Activated CD8-positive, alpha-beta memory T cell treated with anti-CD3 and anti-CD28 coated beads for 4 hours (primary cell): Measurements from ENCODE around the gene FAM13A.
"Not testable (repeated sequence)": the region's sequence is repeated elsewhere in the genome, so short reads cannot be mapped to it uniquely, and the experiment has no call there.

ENCODE experiments used
- DNase-seq, 2 donors: peaks; one replicate each; pipeline ENCODE4 v3.0.0-alpha.2; 2020; ENCODE audit warnings: low read depth in 2 of 2

Gene FAM13A

DNA sequence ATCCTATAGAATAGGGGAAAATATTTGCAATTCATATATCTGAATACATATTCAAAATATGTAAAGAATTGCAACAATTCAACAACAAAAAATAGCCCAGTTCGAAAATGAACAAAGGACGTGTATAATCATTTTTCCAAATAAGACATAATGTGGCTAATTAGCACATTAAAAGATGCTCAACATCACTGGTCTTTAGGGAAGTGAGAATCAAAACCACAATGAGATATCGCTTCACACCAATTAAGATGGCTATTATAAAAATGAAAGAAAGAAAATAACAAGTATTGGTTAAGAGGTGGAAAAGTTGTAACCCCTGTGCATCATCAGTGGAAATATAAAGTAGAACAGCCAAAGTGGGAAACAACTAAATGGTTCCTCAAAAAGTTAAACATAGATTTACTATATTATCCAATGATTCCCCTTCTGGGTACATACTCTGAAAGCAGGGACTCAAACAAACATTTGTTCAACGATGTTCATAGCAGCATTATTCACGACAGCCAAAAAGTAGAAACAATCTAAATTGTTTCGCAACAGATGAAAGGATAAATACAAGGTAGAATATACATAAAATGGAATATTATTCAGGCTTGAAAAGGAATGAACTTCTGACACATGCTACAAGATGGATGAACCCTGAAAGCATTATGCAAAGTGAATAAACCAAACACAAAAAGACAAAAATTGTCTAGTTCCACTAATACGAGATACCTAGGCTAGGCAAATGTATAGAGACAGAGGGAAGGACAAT lies 12.7 kb downstream of the FAM13A start:
- no peak for DNase-seq

DNA sequence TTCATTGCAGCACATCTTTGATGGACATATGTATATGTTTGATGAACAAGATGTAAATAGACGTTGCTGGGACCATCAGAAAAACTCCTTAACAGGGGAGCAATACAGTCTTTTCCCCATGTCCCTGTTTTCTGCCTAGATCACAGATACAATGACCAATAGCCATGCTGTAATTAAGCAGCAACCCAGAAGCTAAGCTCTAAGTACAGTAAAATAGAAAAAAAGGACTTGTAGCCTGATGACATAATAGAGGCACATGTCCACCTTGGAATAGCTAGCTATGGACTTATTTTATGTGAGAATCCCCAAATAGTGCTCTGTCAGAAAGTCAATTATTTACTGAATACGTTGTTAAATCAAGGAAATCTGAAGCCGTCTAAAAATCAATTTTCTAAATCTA lies 14.9 kb downstream of the FAM13A start:
- DNase-seq, result no peak

DNA sequence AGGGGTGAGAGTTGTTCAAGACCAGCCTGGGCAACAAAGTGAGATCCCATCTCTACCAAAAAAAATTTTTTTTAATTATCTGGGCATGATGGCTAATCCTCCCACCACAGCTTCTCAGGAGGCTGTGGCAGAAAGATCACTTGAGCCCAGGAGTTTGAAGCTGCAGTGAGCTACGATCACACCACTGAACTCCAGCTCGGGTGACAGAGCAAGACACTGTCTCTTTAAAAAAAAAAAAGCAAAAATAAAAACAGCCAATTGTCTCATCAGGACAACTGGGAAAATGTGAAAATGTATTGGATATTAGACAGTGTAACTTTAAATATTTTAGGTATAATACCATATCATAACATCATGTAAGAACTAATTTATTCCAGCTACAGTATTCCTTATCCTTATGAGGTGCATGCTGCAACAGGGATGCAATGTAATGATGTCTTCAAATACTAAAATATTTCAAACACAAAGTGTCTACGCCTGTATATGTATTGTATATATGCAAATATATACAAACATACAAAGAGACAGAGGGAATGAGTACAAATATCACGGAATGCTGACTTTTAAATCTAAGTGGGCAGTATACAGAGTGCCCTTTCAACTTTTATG lies 17.2 kb downstream of the FAM13A start:
- no peak for DNase-seq

DNA sequence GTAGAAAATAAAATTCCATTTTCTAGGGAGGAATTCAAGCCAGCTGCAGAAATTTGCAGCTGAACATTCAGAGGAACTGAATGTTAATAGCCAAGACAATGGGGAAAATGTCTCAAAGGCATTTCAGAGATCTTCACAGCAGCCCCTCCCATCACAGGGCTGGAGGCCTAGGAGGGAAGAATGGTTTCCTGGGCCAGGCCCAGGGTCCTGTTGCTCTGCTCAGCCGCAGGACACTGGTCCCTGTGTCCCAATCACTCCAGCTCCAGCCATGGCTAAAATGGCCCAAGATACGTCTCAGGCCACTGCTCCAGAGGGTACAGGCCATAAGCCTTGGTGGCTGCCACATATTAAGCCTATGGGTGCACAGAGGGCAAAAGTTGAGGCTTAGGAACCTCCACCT lies 20.4 kb downstream of the FAM13A start:
- DNase-seq, result no peak

DNA sequence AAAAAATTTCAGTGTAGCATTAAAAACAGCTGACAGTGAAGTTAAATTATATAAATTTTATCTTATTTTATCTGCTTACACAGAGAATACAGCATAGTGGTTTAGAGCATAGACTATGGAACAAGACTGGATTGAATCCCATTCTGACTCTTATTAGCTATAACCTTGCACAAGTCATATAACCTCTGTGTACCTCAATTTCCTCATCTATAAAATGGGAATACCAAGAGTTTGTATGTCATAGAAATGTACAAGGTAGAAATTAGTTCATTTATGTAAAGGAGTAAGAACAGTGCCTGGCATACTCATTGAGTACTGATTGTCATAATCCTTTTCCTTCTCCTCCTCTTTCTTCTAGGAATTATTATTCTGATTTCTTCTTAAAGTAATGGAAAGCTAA lies 25.7 kb downstream of the FAM13A start:
- DNase-seq, result no peak

DNA sequence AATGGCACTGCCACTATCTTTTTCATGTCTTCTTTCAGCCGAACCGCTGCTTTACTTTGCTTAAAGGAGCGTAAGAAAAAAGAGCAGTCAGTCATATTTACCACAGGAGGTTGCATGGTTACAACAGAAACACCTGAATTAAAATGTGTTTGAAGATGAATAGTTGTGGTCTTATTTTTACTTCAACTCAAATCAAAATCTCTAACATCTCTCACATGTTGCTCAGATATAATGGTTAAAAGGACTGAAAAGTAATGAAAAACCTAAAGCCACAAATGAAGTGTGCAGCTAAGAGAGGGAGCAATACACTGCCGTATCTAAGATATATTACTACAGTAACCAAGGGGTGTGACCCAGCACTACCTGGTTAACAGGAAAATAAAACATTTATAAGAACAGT lies 27.4 kb downstream of the FAM13A start:
- no peak for DNase-seq

DNA sequence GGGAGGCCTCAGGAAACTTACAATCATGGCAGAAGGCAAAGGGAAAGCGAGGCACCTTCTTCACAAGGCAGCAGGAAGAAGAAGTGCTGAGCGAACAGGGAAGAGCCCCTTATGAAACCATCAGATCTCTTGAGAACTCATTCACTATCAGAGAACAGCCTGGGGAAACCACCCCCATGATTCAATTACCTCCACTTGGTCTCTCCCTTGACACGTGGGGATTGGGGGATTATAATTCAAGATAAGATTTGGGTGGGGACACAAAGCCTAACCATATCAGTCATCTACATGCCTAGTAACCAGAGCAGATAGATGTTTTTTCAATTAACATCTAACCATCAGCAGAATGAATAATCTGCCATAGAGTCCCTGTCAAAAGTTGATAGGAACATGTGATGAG lies 30.4 kb downstream of the FAM13A start:
- no peak for DNase-seq

DNA sequence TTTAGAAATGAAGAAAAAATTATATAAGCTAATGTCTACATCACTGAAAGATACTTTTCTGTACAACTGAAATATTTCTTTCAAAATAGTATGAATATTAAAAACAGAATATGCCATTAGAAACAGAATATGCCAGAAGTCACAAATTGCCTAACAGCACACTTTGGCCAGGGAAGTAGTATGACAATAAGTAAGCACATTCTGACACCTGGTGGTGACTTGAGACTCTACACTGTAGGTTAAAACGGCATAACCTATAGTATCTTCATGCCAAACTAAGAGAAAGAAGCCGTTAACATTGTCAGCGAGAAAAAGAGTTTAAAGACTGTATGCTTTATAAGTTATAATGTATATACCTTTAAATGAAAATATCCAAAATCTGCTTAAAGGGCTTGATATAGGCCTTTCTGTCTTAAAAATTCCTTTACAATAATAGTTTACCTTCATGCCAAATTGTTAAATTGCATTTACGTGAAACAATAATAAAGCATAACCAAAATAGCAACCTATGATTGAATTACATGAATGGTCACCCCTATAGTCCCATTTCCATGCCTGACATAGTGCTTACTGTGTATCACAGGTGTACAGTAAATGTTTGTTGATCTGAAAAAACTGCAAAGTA lies 32.8 kb downstream of the FAM13A start:
- peak; percentile 6 to 13 for DNase-seq

DNA sequence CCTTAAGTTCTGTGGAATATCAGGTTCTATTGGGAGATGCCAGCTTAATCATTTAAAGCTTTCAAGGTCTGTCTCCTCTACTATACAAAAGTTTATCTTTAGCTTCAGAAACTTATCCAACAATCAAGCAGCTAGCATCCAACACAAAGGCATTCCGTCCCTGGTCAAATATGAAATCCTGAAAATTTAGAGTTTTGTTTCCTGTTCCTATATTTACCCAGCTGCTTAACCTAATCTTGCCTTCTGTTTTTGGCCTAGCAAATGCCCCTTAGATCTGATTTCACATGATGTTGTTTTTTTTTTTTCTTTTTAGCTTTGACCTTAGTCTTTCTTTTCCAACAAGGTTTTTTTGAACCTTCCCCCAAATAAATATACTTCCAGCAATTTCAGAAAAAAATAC lies 33.8 kb downstream of the FAM13A start:
- DNase-seq, result no peak

DNA sequence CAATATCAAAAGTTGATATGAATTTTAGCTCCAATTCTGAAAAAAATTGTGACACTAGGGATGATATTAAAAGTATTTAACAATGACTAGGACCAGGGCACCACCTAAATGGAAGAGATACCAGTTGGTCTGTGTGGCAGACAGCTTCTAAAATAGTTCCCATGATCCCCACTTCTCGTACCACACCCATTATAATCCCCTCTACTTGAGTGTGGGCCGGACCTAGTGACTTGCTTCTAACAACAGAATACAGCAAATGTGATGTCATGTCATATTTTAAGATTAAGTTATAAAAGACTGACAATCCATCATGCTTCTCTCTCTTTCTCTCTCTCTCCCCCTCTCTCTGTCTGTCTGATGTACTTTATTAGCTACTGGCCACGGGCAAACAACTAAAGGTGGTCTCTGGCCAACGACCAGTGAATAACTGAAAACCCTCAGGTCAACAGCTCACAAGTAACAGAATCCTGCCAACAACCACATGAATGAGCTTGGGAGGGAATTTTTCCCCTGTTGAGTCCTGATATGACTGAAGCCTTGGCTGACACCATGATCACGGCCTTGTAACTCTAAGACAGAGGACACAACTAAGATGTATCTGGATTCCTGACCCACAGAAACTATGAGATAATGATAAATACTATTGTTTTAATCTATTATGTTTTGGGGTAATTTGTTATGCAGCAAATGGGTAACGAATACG lies 34.4 kb downstream of the FAM13A start:
- no peak for DNase-seq

DNA sequence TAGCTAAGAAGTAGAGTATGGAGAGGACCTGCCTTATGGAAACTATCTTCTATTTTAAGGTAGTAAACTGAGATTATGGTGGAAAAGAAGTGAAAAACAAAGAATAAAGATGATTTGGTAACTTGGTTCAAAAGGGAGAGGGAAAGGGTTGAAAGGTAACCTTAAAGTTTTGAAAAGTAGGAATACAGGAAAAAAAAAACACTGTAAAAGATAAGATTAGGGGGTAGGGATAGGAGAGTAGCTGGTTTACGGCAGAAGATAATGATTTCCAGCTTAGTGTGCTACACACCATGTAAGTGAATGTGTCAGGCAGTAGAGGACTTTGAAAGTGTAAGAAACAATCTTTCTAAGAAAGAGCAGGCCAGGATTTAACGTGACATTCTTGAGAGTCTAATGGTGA lies 35.3 kb downstream of the FAM13A start:
- DNase-seq, result no peak

DNA sequence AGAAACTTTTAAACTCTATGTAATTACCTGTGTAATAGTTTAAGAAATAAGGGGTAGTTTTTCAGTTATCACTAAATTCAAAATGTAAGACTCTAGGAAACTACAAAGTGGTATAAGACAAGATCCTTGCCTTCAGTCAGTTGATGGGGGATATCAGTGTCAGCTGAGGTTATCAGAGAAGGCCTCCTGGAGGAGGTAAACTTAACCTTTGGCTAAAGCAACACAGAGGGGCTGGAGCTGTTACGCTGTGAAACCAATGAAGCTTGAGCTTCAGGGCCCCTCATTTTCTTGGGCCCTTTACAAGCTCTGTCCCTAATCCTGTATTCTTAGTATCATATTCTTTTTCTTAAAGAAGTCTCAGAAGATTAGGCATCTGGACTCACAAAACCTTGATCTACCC lies 35.9 kb downstream of the FAM13A start:
- DNase-seq, result no peak

DNA sequence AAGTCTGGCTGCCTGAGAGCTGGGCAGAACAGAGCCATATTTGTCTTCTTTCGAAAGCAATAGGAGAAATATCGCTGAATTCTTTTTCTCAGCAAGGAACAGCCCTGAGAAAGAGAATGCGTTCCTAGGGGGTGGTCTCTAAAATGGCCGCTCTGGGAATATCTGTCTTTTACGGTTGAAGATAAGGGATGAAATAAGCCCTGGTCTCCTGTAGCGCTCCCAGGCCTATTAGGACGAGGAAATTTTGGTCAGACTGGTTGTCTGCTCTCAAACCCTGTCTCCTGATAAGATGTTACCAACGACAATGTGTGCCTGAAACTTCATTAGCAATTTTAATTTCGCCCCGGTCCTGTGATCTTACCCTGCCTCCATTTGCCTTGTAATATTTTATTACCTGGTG lies 42.1 kb downstream of the FAM13A start:
- DNase-seq, result not testable (repeated sequence)

DNA sequence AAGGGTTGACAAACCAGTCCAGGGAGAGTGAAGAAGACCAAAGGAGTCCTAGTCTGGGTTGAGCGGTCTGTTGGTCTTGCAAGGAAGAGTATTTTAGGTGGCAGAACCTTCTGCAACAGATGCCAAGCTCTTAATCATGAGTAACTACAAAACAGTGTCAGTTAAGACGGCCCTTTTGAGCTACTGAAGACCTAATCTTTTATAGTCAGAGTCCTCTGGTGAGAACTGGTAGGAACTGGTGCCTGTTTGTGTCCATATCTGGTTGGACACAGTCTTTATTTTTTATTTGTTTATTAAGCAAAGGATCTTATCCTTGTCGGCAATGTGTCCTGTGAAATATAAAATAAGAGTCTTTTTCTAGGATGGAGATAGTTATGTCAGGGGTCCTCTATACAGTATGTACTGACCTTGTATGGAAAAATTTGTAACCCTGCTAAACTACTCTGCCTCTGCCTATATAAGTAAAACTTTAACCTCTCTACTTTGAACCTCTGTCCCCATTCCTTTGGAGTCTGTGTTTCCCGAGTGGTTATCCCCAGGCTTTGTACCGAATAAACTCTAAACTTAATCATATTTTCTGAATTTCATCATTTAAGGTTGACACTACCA lies 47.1 kb downstream of the FAM13A start:
- no peak for DNase-seq

DNA sequence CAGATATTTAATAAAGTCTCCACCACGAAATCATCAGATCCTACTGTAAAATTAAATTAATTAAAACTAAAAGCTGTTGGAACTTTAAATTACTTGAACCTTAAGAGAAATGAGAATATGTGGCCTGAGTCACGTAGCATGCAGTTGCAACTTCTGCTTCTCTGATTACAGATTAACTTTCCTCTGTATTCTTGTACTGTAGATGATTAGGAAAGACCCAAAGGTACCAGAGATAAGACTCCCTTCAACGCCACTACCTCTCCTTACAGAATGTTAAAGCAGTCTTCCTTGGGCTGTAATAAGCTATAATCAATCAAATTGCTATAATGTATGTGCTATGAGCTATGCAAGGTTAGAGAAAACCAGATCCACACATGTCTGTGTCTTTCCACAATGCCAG lies 47.9 kb downstream of the FAM13A start:
- no peak for DNase-seq

DNA sequence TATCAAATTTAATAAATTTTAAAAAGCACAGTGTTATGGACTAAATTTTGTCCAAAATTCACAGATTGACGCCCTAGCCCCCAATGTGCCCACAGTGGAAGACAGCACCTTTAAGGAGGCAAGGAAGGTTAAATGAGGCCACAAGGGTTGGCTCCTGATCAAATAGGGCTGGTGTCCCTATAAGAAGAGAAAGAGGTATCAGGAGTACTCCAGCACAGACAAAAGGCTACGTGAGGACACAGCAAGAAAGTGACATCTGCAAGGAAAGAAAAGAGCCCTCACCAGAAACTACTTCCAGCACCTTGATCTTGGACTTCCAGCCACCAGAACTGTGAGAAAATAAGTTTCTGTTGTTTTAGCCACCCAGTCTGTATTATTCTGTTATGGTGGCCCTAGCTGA lies 48.8 kb downstream of the FAM13A start:
- DNase-seq, result no peak

DNA sequence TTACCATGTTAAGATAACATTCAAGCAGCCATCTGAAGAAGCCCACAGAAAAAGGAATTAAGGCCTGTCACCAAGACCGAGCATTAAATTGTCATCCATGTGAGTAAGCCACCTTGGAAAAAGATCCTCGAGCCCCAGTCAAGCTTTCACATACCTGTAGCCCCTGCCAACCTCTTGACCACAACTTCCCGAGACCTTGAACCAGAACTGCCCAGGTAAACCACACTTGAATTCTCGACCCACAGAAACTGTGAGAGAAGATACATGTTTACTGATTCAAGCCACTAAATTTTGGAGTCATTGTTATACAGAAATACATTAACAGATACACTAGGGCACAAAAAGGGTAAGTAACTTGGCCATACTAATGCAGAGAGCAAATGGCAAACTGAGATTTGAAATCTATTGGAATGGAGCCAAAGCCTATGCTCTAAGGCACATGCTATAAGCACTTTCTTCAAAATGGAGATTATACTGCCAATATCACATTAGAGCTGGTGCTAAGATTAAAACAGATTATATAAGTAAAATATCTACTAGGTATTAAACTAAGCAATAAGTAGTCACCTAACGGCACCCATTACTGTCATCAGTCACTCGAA lies 49.5 kb downstream of the FAM13A start:
- DNase-seq, result no peak

DNA sequence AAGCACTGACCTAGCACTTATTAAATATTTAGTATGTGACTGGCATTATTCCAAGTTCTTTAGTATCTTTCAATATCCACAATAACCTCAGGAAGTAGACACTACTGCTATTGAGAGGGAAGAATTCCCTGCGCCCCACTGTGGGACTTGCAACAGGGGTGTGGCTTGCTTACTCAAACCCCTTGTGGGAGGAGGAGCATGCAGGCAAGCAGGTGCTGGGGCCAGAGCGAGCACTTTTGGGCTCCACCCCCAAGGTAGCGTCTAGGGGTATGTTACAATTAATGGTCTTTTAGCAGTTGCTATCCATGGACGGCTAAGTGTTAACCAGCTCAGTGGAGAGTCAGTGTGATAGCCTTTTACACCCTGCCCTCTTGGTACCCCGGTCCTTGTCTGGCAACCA lies 50.7 kb downstream of the FAM13A start:
- DNase-seq, result no peak

DNA sequence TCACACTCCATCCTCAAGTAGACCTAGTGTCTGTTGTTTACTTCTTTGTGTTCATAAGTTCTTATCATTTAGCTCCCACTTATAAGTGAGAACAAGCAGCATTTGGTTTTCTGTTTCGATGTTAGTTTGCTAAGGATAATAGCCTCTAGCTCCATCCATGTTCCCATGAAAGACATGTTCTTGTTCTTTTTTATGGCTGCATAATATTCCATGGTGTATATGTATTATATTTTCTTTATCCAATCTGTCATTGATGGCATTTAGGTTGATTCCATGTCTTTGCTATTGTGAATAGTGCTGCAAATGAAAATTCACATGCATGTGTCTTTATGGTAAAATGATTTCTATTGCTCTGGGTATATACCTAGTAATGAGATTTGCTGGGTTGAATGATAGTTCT lies 51.9 kb downstream of the FAM13A start:
- not testable (repeated sequence) for DNase-seq

DNA sequence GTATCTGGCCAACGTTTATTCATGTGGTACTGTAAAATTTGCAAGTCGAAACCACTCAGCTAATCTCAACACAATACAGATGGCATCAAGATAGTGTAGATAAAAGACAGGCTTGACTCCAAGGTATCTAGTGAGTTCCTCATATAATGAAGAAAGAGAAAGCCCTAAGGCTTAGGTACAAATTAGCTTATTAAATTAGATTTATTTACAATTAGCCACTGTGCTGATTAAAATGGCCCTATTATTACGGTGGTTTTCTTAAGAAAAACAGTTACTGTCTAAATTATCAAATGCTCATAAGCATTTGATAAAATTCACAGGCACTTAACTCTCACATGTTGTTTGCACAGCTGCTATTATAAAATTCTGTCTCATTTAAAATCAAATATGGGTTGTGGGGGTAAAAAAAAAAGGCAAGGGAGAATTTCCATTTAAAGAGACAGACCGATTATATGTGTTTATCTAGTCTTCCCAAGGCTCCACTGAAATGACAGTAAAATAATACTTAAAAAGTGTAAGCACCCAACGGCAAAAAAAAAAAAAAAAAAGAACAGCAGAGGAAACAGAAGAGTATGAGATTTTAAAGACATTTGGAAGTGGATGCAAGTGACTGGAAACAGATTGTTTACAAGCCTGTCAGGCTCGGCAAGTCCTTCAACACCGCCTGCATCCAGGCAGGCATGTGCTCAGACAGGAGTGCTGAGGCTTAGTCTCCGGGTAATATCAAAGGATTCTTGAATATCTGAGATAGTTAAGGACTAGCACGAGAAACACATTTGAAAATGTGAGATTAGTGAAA lies 55.1 kb downstream of the FAM13A start:
- DNase-seq, result no peak

DNA sequence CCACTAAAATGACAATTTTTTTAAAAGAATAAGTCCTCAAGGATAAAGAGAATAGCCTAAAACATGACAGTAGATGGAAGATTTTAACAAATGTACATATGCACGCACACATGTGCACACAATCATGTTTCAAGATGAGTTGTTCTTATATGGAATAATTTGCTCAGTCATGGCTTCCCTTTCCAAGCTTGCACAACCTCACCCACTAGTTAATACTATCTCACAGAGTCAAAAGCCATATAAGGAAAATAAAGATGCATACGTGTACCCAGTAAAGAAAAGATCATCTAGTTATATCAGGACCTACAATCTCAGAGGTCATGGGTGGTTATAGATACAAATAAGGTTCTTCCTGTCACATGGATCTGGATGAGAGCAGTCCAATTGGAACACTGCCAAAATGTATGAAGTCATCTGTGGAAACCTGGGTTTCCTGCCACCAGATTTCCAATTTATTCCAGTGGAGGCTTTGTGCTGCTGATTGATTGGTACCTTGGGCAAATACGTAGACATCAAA lies 56.1 kb downstream of the FAM13A start:
- no peak for DNase-seq
